Measurements from ENCODE around the gene CEP152. TPM values are rescaled to one million over a fixed set of nuclear protein-coding genes. Genes with fewer than 3 reads are reported as not detected.

The CEP152 gene
- total RNA-seq, 1 experiment from 2014 or later: 27.1 TPM

DNA sequence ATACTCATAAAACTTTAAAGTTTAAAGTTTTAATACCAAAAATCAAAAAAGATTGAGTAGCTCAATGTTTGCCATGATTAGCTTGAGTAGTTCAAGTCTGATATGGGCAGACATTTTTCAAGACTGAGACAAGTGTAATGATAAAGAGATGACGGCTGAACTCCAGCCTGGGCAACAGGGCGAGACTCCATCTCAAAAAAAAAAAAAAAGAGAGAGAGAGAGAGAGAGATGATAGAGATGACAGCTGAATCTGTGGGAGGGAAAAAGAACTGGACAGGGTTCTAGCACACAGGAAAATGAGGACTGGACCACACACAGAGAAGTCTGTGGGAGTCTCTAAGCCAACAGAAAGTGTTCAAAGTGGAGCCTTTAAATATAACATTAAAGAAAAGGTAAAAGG is 25.2 kb downstream of the CEP152 start:
- Mint-ChIP-seq H3K36me3 (ENCODE audit: insufficient read depth, unreplicated experiment) (peaks cover 7% of the 10 kb centered on the region), H3K4me1 (ENCODE audit: low read depth, unreplicated experiment) (no peaks in the 10 kb centered on the region), H3K27ac (ENCODE audit: unreplicated experiment) (no peak overlapping the region), H3K4me3 (ENCODE audit: low read depth, unreplicated experiment) (no peak overlapping the region), H3K27me3 (ENCODE audit: unreplicated experiment) (no peaks in the 10 kb centered on the region), H3K9me3 (ENCODE audit: low read depth, unreplicated experiment) (no peaks in the 10 kb centered on the region)
- no TSS peak for BruUV-seq (replicated peaks)
- CTCF ChIA-PET: no interaction called here
- intact Hi-C loops (cut with micrococcal nuclease; ENCODE audit: unreplicated experiment): no loop called here
- TF ChIP-seq, protein P1, sequence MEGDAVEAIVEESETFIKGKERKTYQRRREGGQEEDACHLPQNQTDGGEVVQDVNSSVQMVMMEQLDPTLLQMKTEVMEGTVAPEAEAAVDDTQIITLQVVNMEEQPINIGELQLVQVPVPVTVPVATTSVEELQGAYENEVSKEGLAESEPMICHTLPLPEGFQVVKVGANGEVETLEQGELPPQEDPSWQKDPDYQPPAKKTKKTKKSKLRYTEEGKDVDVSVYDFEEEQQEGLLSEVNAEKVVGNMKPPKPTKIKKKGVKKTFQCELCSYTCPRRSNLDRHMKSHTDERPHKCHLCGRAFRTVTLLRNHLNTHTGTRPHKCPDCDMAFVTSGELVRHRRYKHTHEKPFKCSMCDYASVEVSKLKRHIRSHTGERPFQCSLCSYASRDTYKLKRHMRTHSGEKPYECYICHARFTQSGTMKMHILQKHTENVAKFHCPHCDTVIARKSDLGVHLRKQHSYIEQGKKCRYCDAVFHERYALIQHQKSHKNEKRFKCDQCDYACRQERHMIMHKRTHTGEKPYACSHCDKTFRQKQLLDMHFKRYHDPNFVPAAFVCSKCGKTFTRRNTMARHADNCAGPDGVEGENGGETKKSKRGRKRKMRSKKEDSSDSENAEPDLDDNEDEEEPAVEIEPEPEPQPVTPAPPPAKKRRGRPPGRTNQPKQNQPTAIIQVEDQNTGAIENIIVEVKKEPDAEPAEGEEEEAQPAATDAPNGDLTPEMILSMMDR (IDR thresholded peaks at IDR 0.05; ENCODE audit: unreplicated experiment): no peak
- no peak for DNase-seq

DNA sequence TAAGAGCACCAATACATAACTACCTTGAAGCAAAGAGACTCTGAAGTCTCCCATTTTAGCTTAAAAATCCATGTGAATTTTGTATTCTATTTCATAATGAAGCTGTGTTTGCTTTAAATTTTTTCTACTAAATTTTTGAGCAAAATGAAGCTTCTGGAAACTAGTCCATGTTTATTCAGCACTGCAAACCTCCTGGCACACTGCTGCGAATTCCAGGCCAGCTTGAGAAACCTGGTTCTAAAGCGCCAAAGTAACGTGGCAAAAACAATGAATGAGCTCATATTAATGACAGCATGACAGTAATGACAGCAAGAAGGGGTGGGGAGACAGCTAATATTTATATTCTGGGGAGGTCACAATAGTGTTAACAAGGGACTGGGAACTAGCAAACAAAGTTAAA is 25.7 kb downstream of the CEP152 start:
- CTCF ChIA-PET: no interaction called here
- Mint-ChIP-seq H3K27ac (ENCODE audit: unreplicated experiment) (no peak overlapping the region), H3K36me3 (ENCODE audit: insufficient read depth, unreplicated experiment) (peaks cover 7% of the 10 kb centered on the region), H3K4me1 (ENCODE audit: low read depth, unreplicated experiment) (no peaks in the 10 kb centered on the region), H3K9me3 (ENCODE audit: low read depth, unreplicated experiment) (no peaks in the 10 kb centered on the region), H3K27me3 (ENCODE audit: unreplicated experiment) (no peaks in the 10 kb centered on the region), H3K4me3 (ENCODE audit: low read depth, unreplicated experiment) (no peak overlapping the region)
- DNase-seq: no peak
- no TSS peak for BruUV-seq (replicated peaks)
- intact Hi-C loops (cut with micrococcal nuclease; ENCODE audit: unreplicated experiment): no loop called here
- TF ChIP-seq, protein P1 (IDR thresholded peaks at IDR 0.05; ENCODE audit: unreplicated experiment): no peak

DNA sequence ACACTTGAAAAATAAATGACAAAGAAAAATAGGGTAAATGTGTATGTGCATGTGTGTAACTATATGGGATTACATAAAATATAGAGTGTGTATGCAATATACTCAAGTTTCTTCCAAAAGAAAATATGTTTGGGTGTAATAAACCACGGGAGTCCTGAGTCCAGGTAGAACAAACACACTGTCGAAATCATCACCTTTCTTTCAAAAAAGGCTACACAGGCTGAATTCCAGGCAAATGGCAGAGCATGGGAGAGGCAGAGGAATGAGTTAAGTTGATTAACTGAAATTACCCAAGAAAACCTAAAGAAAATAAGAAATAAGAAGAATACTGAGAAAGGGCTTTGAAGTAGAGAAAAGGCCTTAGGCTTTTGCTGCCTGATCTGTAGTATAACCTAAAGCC is 26.1 kb downstream of the CEP152 start:
- peaks cover 7% of the 10 kb centered on the region for H3K36me3 Mint-ChIP-seq (ENCODE audit: insufficient read depth, unreplicated experiment)
- H3K4me3 Mint-ChIP-seq (ENCODE audit: low read depth, unreplicated experiment): no peak overlapping the region
- CTCF ChIA-PET: no interaction called here
- no TSS peak for BruUV-seq (replicated peaks)
- DNase-seq: no peak
- intact Hi-C loops (cut with micrococcal nuclease; ENCODE audit: unreplicated experiment): no loop called here
- H3K27ac Mint-ChIP-seq (ENCODE audit: unreplicated experiment): no peak overlapping the region
- TF ChIP-seq, protein P1 (IDR thresholded peaks at IDR 0.05; ENCODE audit: unreplicated experiment): no peak
- no peaks in the 10 kb centered on the region for H3K27me3 Mint-ChIP-seq (ENCODE audit: unreplicated experiment)
- H3K4me1 Mint-ChIP-seq (ENCODE audit: low read depth, unreplicated experiment): no peaks in the 10 kb centered on the region
- H3K9me3 Mint-ChIP-seq (ENCODE audit: low read depth, unreplicated experiment): no peaks in the 10 kb centered on the region

DNA sequence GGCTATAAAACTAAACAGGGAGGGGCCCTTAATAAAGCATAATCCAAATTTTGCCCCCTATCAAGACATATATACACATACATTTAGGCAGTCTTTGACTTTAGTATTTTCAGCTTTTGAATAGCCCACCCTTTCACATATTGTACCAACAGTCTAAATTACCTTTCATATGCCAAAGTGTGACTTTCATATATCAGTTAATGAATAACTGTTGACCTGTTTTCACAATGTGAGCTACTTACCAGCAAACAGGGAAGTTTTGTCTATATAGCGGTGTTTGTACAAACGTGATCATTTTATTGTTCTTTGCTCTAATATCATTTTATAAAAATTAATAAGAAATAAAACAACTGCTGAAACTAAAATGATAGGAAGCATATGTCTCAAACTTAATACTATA is 28.0 kb downstream of the CEP152 start:
- Mint-ChIP-seq H3K27ac (ENCODE audit: unreplicated experiment) (no peak overlapping the region), H3K27me3 (ENCODE audit: unreplicated experiment) (no peaks in the 10 kb centered on the region), H3K9me3 (ENCODE audit: low read depth, unreplicated experiment) (no peaks in the 10 kb centered on the region), H3K4me3 (ENCODE audit: low read depth, unreplicated experiment) (no peak overlapping the region), H3K4me1 (ENCODE audit: low read depth, unreplicated experiment) (no peaks in the 10 kb centered on the region), H3K36me3 (ENCODE audit: insufficient read depth, unreplicated experiment) (no peaks in the 10 kb centered on the region)
- intact Hi-C loops (cut with micrococcal nuclease; ENCODE audit: unreplicated experiment): no loop called here
- TF ChIP-seq, protein P1 (IDR thresholded peaks at IDR 0.05; ENCODE audit: unreplicated experiment): no peak
- BruUV-seq (replicated peaks): no TSS peak
- DNase-seq: no peak
- CTCF ChIA-PET: no interaction called here
